ENCODE measurements around the gene TRPM4.
A peak's percentile ranks its signal among the peaks of the same experiment; 100 is the strongest.
"Not testable (repeated sequence)": the region's sequence is repeated elsewhere in the genome, so short reads cannot be mapped to it uniquely, and the experiment has no call there.

Gene TRPM4

DNA sequence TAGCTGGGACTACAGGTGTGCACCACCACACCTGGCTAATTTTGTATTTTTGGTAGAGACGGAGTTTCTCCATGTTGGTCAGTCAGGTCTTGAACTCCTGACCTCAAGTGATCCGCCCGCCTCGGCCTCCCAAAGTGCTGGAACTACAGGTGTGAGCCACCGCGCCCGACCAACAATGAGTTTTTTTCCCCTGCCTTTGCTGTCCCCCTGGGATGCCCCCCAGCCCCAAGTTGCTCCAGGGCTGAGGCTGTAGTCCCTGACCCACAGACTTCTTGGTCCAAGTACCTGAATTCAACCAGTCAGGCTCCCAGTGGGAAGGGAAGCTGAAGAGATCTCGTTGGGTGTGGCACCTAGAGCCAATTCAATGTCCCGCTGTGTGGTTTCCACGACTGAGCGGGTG lies 66.8 kb downstream of the TRPM4 start:
- DNase-seq; ATAC-seq (replicated peaks); H3K4me3 Mint-ChIP-seq; H3K36me3 Mint-ChIP-seq; H3K27ac Mint-ChIP-seq; H3K4me1 Mint-ChIP-seq; H3K9me3 Mint-ChIP-seq: not testable (repeated sequence)
- H3K27me3 Mint-ChIP-seq: peaks cover 8 to 10% of the 10 kb centered on the region in 2 donors

DNA sequence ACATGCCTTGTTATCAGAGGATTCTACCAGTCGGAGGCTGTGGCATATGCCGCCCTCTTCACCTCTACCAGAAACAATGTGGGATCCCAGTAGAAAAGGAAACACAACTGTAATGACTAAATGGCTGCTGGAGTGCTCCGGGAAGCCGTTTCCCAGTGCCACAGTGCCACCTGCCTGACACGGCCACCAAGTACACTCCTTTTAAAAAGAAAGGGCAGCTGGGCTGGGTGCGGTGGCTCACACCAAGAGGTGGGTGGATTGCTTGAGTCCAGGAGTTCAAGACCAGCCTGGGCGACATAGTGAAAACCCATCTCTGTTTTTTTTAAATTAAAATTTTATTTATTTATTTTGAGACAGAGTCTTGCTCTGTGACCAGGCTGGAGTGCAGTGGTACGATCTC lies 67.3 kb downstream of the TRPM4 start:
- Mint-ChIP-seq H3K9me3 (no peaks in the 10 kb centered on the region), H3K4me3 (no peak overlapping the region), H3K27me3 (peaks cover 8 to 10% of the 10 kb centered on the region in 2 donors), H3K4me1 (peaks cover 4 to 9% of the 10 kb centered on the region in 2 donors), H3K27ac (no peak overlapping the region), H3K36me3 (no peaks in the 10 kb centered on the region)
- DNase-seq (peak; percentile 41), ATAC-seq (replicated peaks) (peak; percentile 81 to 84)

DNA sequence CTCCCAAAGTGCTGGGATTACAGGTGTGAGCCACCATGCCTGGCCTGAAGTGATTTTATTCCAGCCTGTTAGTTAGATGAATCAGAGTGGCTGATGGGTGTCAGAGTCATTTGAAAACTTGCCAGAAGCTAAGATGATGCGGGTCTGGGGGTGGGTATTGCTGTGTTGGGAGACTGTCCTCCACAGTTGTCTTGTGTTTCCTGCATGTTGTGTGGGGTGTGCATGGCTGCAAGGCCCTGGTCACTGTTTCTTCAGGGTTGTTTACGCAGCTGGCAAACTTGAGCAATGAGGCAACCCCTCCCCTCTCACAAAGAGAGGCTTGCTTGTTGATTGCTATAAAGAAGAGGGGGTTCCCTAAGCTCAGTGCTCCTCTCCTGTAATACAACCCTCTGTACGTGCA lies 71.8 kb downstream of the TRPM4 start:
- Mint-ChIP-seq H3K27me3 (peaks cover 7 to 13% of the 10 kb centered on the region in 2 donors), H3K4me1 (peaks cover 11 to 19% of the 10 kb centered on the region in 2 donors), H3K4me3 (no peak overlapping the region), H3K36me3 (no peaks in the 10 kb centered on the region), H3K9me3 (peaks cover 0 to 2% of the 10 kb centered on the region in 2 donors), H3K27ac (no peak overlapping the region)
- ATAC-seq (replicated peaks) (no peak), DNase-seq (no peak)

DNA sequence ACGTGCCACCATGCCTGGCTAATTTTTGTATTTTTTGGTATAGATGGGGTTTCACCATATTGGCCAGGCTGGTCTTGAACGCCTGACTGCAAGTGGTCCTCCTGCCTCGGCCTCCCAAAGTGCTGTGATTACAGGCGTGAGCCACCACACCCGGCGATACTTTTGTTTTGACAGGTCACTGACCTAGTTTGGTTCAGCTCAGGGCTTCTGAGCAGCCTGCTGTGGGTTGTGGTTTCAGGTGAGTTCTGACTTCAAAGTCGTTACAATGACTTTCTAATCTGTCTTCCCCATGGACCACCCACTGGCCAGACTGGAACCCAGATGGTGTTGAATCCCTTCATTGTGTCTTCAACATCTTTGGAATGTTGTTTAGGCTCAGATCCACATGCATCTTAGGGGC lies 73.8 kb downstream of the TRPM4 start:
- ATAC-seq (replicated peaks): peak; percentile 87 to 88
- DNase-seq: peak; percentile 49
- Mint-ChIP-seq H3K4me1 (peaks cover 10 to 12% of the 10 kb centered on the region in 2 donors), H3K36me3 (no peaks in the 10 kb centered on the region), H3K27ac (peak overlapping the region; percentile 92), H3K27me3 (peaks cover 10 to 19% of the 10 kb centered on the region in 2 donors), H3K4me3 (peak overlapping the region in 1 of 2 donors; percentile 29), H3K9me3 (peaks cover 0 to 2% of the 10 kb centered on the region in 2 donors)

DNA sequence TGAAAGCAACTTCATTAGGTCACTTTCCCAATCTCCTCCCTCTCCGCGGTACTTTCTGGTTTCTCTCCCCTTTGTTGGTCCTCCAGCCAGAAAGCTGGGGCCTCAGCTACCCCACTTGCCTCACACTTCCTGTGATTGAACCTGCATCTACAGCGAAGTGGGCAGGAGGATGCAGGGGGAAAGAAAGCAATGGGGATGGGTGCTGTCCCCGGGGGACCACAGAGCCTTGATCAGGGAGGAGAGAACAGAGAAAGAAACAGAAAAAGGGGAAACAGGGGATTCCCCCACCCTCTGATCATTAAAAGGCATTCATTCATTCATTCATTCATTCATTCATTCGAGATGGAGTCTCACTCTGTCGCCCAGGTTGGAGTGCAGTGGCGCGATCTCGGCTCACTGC lies 74.2 kb downstream of the TRPM4 start:
- DNase-seq (peak; percentile 47), ATAC-seq (replicated peaks) (peak; percentile 87 to 92)
- peaks cover 10 to 11% of the 10 kb centered on the region in 2 donors for H3K4me1 Mint-ChIP-seq
- H3K36me3 Mint-ChIP-seq: no peaks in the 10 kb centered on the region
- peak overlapping the region; percentile 92 for H3K27ac Mint-ChIP-seq
- peak overlapping the region in 1 of 2 donors; percentile 15 for H3K4me3 Mint-ChIP-seq
- peaks cover 10 to 22% of the 10 kb centered on the region in 2 donors for H3K27me3 Mint-ChIP-seq
- H3K9me3 Mint-ChIP-seq: peaks cover 0 to 2% of the 10 kb centered on the region in 2 donors

DNA sequence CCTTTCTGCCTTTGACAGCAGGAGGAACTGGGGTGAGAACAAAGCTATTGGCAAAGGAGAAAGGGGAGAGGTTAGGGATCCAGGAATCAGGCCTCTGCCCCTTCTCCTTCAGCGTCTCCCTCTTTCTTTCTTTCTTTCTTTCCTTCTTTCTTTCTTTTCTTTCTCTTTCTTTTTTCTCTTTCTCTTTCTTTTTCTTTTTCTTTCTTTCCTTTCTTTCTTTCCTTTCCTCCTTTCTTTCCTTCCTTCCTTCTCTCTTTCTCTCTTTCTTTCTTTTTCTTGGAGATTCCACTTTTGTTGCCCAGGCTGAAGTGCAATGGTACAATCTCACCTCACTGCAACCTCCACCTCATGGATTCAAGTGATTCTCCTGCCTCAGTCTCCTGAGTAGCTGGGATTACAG lies 75.6 kb downstream of the TRPM4 start:
- no peak for ATAC-seq (replicated peaks)
- H3K4me1 Mint-ChIP-seq: peaks cover 10 to 11% of the 10 kb centered on the region in 2 donors
- H3K27me3 Mint-ChIP-seq: peaks cover 14 to 22% of the 10 kb centered on the region in 2 donors
- H3K36me3 Mint-ChIP-seq: no peaks in the 10 kb centered on the region
- H3K4me3 Mint-ChIP-seq: no peak overlapping the region
- peaks cover 0 to 2% of the 10 kb centered on the region in 2 donors for H3K9me3 Mint-ChIP-seq
- no peak for DNase-seq
- no peak overlapping the region for H3K27ac Mint-ChIP-seq

DNA sequence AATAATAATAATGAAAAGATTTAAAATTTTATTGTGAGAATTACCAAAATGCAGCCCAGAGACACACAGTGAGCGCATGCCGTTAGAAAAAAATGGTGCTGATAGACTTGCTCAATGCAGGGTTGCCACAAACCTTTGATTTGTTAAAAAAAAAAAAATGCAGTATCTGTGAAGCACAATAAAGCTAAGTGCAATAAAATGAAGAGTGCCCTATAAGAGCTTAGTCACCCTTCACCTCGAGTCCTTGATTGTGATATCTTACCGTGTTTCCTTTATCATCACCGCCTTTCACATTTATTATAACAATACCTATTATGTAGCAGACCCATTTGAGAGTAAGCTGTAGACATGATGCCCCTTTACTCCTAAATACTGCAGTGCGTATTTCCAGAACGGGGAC lies 84.2 kb downstream of the TRPM4 start:
- H3K27me3 Mint-ChIP-seq: peaks cover 15 to 17% of the 10 kb centered on the region in 2 donors

DNA sequence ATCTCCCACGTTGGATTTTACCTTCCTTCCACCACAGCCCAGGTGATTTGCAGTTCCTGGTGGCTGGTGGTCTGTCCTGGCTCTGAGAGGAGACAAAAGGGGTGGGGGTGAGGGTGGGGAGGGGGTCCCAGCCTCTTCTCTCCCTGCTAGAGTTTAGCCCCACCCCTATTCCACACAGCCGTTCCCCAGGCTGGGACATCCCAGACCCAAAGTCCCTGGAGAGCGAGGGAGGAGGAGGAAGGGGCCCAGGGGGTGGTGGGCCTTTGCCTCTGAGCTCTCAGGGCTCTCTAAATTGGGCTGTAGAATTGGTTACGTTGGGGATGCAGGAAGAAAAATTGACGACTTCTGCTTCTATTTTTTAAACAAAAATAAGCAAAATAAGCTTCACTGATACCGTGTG lies 85.5 kb downstream of the TRPM4 start:
- Mint-ChIP-seq H3K27ac (no peak overlapping the region), H3K27me3 (peaks cover 13 to 15% of the 10 kb centered on the region in 2 donors), H3K36me3 (no peaks in the 10 kb centered on the region), H3K9me3 (no peaks in the 10 kb centered on the region), H3K4me1 (peaks cover 0 to 2% of the 10 kb centered on the region in 2 donors), H3K4me3 (no peak overlapping the region)
- ATAC-seq (replicated peaks) (no peak), DNase-seq (no peak)

More for the DNA sequence above, 84.2 kb downstream of the TRPM4 start:
- no peak overlapping the region for H3K4me3 Mint-ChIP-seq
- no peak for DNase-seq
- ATAC-seq (replicated peaks): no peak
- H3K27ac Mint-ChIP-seq: no peak overlapping the region
- no peaks in the 10 kb centered on the region for H3K4me1 Mint-ChIP-seq
- no peaks in the 10 kb centered on the region for H3K36me3 Mint-ChIP-seq
- H3K9me3 Mint-ChIP-seq: no peaks in the 10 kb centered on the region

DNA sequence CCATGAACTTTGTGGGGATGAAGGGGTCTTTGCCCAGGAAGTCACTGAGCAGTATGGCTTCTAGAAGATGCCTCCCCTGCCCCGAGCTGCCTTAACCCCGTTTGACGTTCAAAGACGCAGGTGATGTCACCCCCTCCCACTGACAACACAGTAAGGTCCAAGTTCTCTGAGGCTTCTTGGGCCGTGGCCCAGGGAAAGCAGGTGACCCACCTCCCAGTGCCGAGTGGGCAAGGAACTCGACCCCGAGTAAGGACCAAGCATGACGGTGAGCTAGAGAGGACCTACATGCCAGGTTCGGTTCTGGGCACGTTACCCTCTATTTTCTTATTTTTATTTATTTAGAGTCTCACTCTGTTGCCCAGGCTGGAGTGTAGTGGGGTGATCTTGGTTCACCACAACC lies 86.1 kb downstream of the TRPM4 start:
- Mint-ChIP-seq H3K9me3 (no peaks in the 10 kb centered on the region), H3K27me3 (peaks cover 7 to 15% of the 10 kb centered on the region in 2 donors), H3K36me3 (no peaks in the 10 kb centered on the region), H3K4me1 (peaks cover 0 to 2% of the 10 kb centered on the region in 2 donors), H3K4me3 (no peak overlapping the region), H3K27ac (no peak overlapping the region)
- no peak for DNase-seq
- ATAC-seq (replicated peaks): no peak

DNA sequence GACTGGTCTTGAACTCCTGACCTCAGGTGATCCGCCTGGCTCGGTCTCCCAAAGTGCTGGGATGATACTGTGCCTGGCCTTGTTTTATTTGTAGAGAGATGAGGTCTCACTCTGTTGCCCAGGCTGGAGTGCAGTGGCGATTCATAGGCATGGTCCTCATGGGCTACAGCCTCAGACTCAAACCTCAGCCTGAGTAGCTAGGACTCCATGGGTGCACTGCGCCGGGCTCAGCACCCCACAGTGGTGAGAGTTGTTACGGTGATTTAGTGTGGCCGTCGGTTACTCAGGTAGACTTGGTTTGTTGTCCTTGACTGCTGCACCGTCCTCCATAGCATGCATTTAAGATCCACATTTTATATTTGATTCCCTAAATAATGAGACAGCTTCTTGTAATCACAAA lies 86.7 kb downstream of the TRPM4 start:
- H3K4me1 Mint-ChIP-seq: peaks cover 0 to 2% of the 10 kb centered on the region in 2 donors
- no peak overlapping the region for H3K4me3 Mint-ChIP-seq
- peaks cover 5 to 16% of the 10 kb centered on the region in 2 donors for H3K27me3 Mint-ChIP-seq
- H3K27ac Mint-ChIP-seq: no peak overlapping the region
- H3K9me3 Mint-ChIP-seq: no peaks in the 10 kb centered on the region
- DNase-seq (no peak), ATAC-seq (replicated peaks) (no peak)
- H3K36me3 Mint-ChIP-seq: no peaks in the 10 kb centered on the region

DNA sequence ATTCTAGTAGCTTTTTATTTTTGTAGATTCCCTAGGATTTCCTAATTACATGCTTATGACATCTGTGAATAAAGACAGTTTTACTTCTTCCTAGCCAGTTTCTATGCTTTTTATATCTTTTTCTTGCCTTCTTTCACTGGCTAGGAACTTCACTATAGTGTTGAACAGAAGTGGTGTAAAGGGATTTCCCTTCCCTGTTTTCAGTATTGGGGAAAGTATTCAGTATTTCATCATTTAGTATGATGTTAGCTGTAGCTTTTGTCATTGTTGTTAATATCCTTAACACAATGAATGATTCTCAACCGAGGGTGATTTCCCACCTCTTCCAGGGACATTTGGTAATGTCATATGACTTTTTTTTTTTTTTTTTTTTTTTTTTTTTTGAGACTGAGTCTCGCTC lies 90.1 kb downstream of the TRPM4 start:
- no peaks in the 10 kb centered on the region for H3K36me3 Mint-ChIP-seq
- peaks cover 17 to 31% of the 10 kb centered on the region in 2 donors for H3K27me3 Mint-ChIP-seq
- H3K27ac Mint-ChIP-seq: no peak overlapping the region
- peak in 1 of 2 donors; percentile 39 for ATAC-seq (replicated peaks)
- DNase-seq: no peak
- no peak overlapping the region for H3K4me3 Mint-ChIP-seq
- no peaks in the 10 kb centered on the region for H3K9me3 Mint-ChIP-seq
- peaks cover 0 to 2% of the 10 kb centered on the region in 2 donors for H3K4me1 Mint-ChIP-seq

DNA sequence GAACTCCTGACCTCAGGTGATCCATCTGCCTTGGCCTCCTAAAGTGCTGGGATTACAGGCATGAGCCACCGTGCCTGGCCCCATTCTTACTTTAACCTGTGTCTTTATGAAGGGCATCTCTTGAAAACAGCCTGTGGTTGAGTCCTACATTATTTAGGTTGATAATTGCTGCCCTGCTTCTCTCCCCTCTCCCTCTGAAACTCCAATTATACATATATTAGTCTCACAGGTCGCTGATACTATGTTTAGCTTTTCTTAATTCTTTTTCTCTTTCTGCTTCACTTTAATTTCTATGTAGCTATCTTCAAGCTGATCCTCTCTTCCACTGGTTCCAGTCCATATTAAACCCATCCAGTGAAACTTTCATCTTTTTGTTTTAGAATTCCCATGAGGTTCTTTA lies 92.3 kb downstream of the TRPM4 start:
- Mint-ChIP-seq H3K27me3 (peaks cover 28 to 44% of the 10 kb centered on the region in 2 donors), H3K4me1 (peaks cover 0 to 2% of the 10 kb centered on the region in 2 donors), H3K36me3 (no peaks in the 10 kb centered on the region), H3K4me3 (no peak overlapping the region), H3K27ac (no peak overlapping the region), H3K9me3 (no peaks in the 10 kb centered on the region)
- ATAC-seq (replicated peaks): no peak
- DNase-seq: no peak

DNA sequence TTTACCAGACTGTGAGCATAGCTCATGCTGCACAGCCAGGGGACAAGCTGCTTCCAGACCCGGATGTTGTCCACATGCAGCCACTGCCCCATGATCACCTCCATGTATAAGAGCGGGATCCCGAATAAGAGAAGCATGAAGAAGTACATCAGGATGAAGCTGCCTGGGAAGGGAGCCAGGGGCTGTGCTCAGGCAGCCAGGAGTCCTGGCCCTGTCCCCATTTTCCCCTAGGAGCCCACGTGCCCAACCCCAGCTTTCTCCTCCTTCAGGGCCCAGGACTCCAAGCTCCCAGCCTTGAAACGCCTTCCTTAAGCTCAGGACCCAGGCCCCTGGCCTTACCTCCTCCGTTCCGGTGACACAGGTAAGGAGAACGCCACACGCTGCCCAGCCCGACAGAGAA lies 98.1 kb downstream of the TRPM4 start:
- DNase-seq (no peak), ATAC-seq (replicated peaks) (no peak)
- H3K36me3 Mint-ChIP-seq: peaks cover 2 to 11% of the 10 kb centered on the region in 2 donors
- H3K27ac Mint-ChIP-seq: no peak overlapping the region
- H3K4me1 Mint-ChIP-seq: no peaks in the 10 kb centered on the region
- peaks cover 10 to 13% of the 10 kb centered on the region in 2 donors for H3K9me3 Mint-ChIP-seq
- no peak overlapping the region for H3K4me3 Mint-ChIP-seq
- peaks cover 41 to 63% of the 10 kb centered on the region in 2 donors for H3K27me3 Mint-ChIP-seq

DNA sequence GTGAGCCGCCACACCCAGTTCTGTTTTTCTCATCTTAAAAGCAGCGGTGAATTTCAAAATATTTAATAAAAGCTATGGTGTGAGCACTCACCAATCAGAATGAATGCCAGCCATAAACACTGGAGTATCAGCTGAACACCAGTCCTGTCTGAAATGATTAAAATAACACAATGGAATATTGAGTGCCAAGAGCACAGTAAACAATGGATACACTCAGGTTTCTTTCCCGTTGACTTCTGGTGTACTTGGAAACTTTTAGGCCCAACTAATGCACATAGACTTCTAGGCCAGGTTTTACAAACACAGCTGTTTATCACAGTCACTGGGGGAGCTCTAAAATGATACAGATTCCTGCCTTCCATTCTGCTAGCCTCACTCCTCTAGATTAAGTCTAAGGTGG lies 99.1 kb downstream of the TRPM4 start:
- H3K9me3 Mint-ChIP-seq: peaks cover 10 to 13% of the 10 kb centered on the region in 2 donors
- no peak overlapping the region for H3K27ac Mint-ChIP-seq
- no peaks in the 10 kb centered on the region for H3K4me1 Mint-ChIP-seq
- H3K27me3 Mint-ChIP-seq: peaks cover 40 to 59% of the 10 kb centered on the region in 2 donors
- peaks cover 2 to 11% of the 10 kb centered on the region in 2 donors for H3K36me3 Mint-ChIP-seq
- H3K4me3 Mint-ChIP-seq: no peak overlapping the region
- ATAC-seq (replicated peaks) (no peak), DNase-seq (no peak)
